ENCODE measurements around the gene ARID3A.
A peak's percentile ranks its signal among the peaks of the same experiment; 100 is the strongest.

Gene ARID3A

GRCh38 chr19:940591-941291 lies 14.9 kb downstream of the ARID3A start:
- no peaks in the 10 kb centered on the region for H3K27me3 Mint-ChIP-seq (ENCODE audit: low read depth, poor library complexity)
- peaks cover 82% of the 10 kb centered on the region for H3K36me3 Mint-ChIP-seq (ENCODE audit: low read depth)
- DNase-seq = no peak
- TF ChIP-seq CTCF (IDR thresholded peaks at IDR 0.05) = no peak
- no peak overlapping the region for H3K4me3 Mint-ChIP-seq
- peak overlapping the region; percentile 94 for H3K27ac Mint-ChIP-seq
- H3K4me1 Mint-ChIP-seq = peaks cover 36% of the 10 kb centered on the region
- H3K9me3 Mint-ChIP-seq = peaks cover 14% of the 10 kb centered on the region

- Mint-ChIP-seq H3K9me3 (peaks cover 14% of the 10 kb centered on the region), H3K27ac (peak overlapping the region; percentile 86), H3K4me3 (no peak overlapping the region), H3K36me3 (ENCODE audit: low read depth) (peaks cover 77% of the 10 kb centered on the region), H3K4me1 (peaks cover 36% of the 10 kb centered on the region), H3K27me3 (ENCODE audit: low read depth, poor library complexity) (peaks cover under 1% of the 10 kb centered on the region)
- DNase-seq = no peak
- TF ChIP-seq CTCF (IDR thresholded peaks at IDR 0.05) = no peak
Observed at GRCh38 chr19:941292-942132, 15.7 kb downstream of the ARID3A start.

- Mint-ChIP-seq H3K27ac (no peak overlapping the region), H3K4me1 (peaks cover 36% of the 10 kb centered on the region), H3K27me3 (ENCODE audit: low read depth, poor library complexity) (peaks cover 2% of the 10 kb centered on the region), H3K36me3 (ENCODE audit: low read depth) (peaks cover 72% of the 10 kb centered on the region), H3K9me3 (peaks cover 14% of the 10 kb centered on the region), H3K4me3 (no peak overlapping the region)
- no peak for DNase-seq
- TF ChIP-seq CTCF (IDR thresholded peaks at IDR 0.05) = no peak
Observed at GRCh38 chr19:942133-942645, 16.4 kb downstream of the ARID3A start.

GRCh38 chr19:943551-944170 lies 17.8 kb downstream of the ARID3A start:
- Mint-ChIP-seq H3K9me3 (peaks cover 11% of the 10 kb centered on the region), H3K4me1 (peaks cover 32% of the 10 kb centered on the region), H3K27me3 (ENCODE audit: low read depth, poor library complexity) (peaks cover 2% of the 10 kb centered on the region), H3K27ac (no peak overlapping the region), H3K4me3 (no peak overlapping the region), H3K36me3 (ENCODE audit: low read depth) (peaks cover 63% of the 10 kb centered on the region)
- DNase-seq = no peak
- TF ChIP-seq CTCF (IDR thresholded peaks at IDR 0.05) = no peak

- no peak for TF ChIP-seq CTCF (IDR thresholded peaks at IDR 0.05)
- no peak overlapping the region for H3K27ac Mint-ChIP-seq
- H3K9me3 Mint-ChIP-seq = peaks cover 11% of the 10 kb centered on the region
- H3K36me3 Mint-ChIP-seq (ENCODE audit: low read depth) = peaks cover 58% of the 10 kb centered on the region
- H3K4me3 Mint-ChIP-seq = no peak overlapping the region
- DNase-seq = no peak
- peaks cover 32% of the 10 kb centered on the region for H3K4me1 Mint-ChIP-seq
- H3K27me3 Mint-ChIP-seq (ENCODE audit: low read depth, poor library complexity) = peaks cover 2% of the 10 kb centered on the region
Observed at GRCh38 chr19:944171-944567, 18.3 kb downstream of the ARID3A start.
